Loucy (cell line): ENCODE results near the gene KSR2.

ENCODE experiments used
- H2AFZ ChIP-seq: fragments of 200-600 bp; sonication (generic); 2 replicates; pipeline ENCODE4 v1.6.0; 2016; ENCODE audit warnings: antibody characterized with exemption, mild to moderate bottlenecking, low read length, moderate library complexity
- H3F3A ChIP-seq: fragments of 200-600 bp; 2 replicates; pipeline ENCODE4 v1.6.0; 2016; ENCODE audit warnings: antibody characterized with exemption, low read depth, mild to moderate bottlenecking
- H3K27me3 ChIP-seq: fragments of 200-600 bp; sonication (generic); 2 replicates; pipeline ENCODE4 v1.6.1; 2014; ENCODE audit warnings: low read length, mild to moderate bottlenecking; ENCODE audit not compliant: insufficient read depth, poor library complexity, severe bottlenecking
- H3K36me3 ChIP-seq: fragments of 200-600 bp; sonication (generic); 2 replicates; pipeline ENCODE4 v1.6.1; 2016; ENCODE audit warnings: low read length; ENCODE audit not compliant: insufficient read depth
- H3K4me1 ChIP-seq: fragments of 200-600 bp; sonication (generic); 2 replicates; pipeline ENCODE4 v1.5.1; 2014; ENCODE audit warnings: low read length, mild to moderate bottlenecking; ENCODE audit not compliant: insufficient read depth, poor library complexity, severe bottlenecking
- H3K4me2 ChIP-seq: fragments of 200-600 bp; sonication (generic); 2 replicates; pipeline ENCODE4 v1.6.0; 2014; ENCODE audit warnings: antibody characterized with exemption, low read length, low read depth, mild to moderate bottlenecking; ENCODE audit not compliant: poor library complexity, severe bottlenecking
- H3K4me3 ChIP-seq: fragments of 200-600 bp; sonication (generic); 2 replicates; pipeline ENCODE4 v1.5.1; 2014; ENCODE audit warnings: low read length, mild to moderate bottlenecking, mixed read lengths; ENCODE audit not compliant: poor library complexity, severe bottlenecking
- H3K79me2 ChIP-seq: fragments of 200-600 bp; sonication (generic); 2 replicates; pipeline ENCODE4 v1.6.1; 2014; ENCODE audit warnings: low read length; ENCODE audit not compliant: insufficient read depth
- H3K9ac ChIP-seq: fragments of 200-600 bp; sonication (generic); 2 replicates; pipeline ENCODE4 v1.6.0; 2014; ENCODE audit warnings: mild to moderate bottlenecking, low read depth, low read length, moderate library complexity; ENCODE audit not compliant: poor library complexity, severe bottlenecking
- H3K9me2 ChIP-seq: fragments of 200-600 bp; sonication (generic); replicated peaks from 2 replicates; pipeline ENCODE4 v1.6.1; 2016; ENCODE audit warnings: low read depth, low read length, mixed read lengths
- H3K9me3 ChIP-seq: fragments of 200-600 bp; sonication (generic); 2 replicates; pipeline ENCODE4 v1.6.1; 2014; ENCODE audit warnings: mild to moderate bottlenecking, antibody characterized with exemption, low read length, low read depth; ENCODE audit not compliant: insufficient read depth
- H4K20me1 ChIP-seq: fragments of 200-600 bp; sonication (generic); 2 replicates; pipeline ENCODE4 v1.6.0; 2014; ENCODE audit warnings: antibody characterized with exemption, low read length, mild to moderate bottlenecking; ENCODE audit not compliant: insufficient read depth, poor library complexity, severe bottlenecking
- CTCF ChIP-seq: fragments of 200-600 bp; sonication (generic); conservative IDR thresholded peaks from 2 replicates; pipeline ENCODE4 v1.5.1; 2014; ENCODE audit warnings: mild to moderate bottlenecking, antibody characterized with exemption, low read length
- EZH2phosphoT487 ChIP-seq: fragments of 200-600 bp; IDR thresholded peaks from 2 replicates; pipeline ENCODE4 v1.6.1; 2018; ENCODE audit warnings: antibody characterized with exemption, mild to moderate bottlenecking, moderate library complexity, borderline replicate concordance

KSR2 gene

GRCh38 chr12:117452112-117452511 is 516.7 kb downstream of the KSR2 start:
- no peaks in the 10 kb centered on the region for H3F3A ChIP-seq
- H3K4me3 ChIP-seq: no peak overlapping the region
- no peak overlapping the region for H2AFZ ChIP-seq
- H3K9me3 ChIP-seq: no peaks in the 10 kb centered on the region
- no peaks in the 10 kb centered on the region for H3K9me2 ChIP-seq
- no peak for TF ChIP-seq EZH2phosphoT487
- no peak for TF ChIP-seq CTCF
- H3K27me3 ChIP-seq: no peaks in the 10 kb centered on the region
- no peaks in the 10 kb centered on the region for H3K79me2 ChIP-seq
- no peaks in the 10 kb centered on the region for H3K4me1 ChIP-seq
- no peaks in the 10 kb centered on the region for H4K20me1 ChIP-seq
- no peaks in the 10 kb centered on the region for H3K36me3 ChIP-seq
- H3K4me2 ChIP-seq: no peak overlapping the region
- no peak overlapping the region for H3K9ac ChIP-seq

- Histone ChIP-seq H3K36me3 (no peaks in the 10 kb centered on the region), H3K79me2 (no peaks in the 10 kb centered on the region), H3K4me2 (no peak overlapping the region), H4K20me1 (no peaks in the 10 kb centered on the region), H3K27me3 (no peaks in the 10 kb centered on the region), H2AFZ (no peak overlapping the region), H3K9ac (no peak overlapping the region), H3K9me2 (no peaks in the 10 kb centered on the region), H3K4me1 (no peaks in the 10 kb centered on the region), H3K4me3 (no peak overlapping the region), H3K9me3 (no peaks in the 10 kb centered on the region), H3F3A (no peaks in the 10 kb centered on the region)
- TF ChIP-seq EZH2phosphoT487 (no peak), CTCF (no peak)
Observed at GRCh38 chr12:117450209-117450608, 518.6 kb downstream of the KSR2 start.

- no peak overlapping the region for H3K4me3 ChIP-seq
- no peaks in the 10 kb centered on the region for H4K20me1 ChIP-seq
- no peaks in the 10 kb centered on the region for H3K9me2 ChIP-seq
- no peak overlapping the region for H3K9ac ChIP-seq
- H3K4me2 ChIP-seq: no peak overlapping the region
- H3F3A ChIP-seq: no peaks in the 10 kb centered on the region
- TF ChIP-seq CTCF (no peak), EZH2phosphoT487 (no peak)
- no peaks in the 10 kb centered on the region for H3K27me3 ChIP-seq
- H3K4me1 ChIP-seq: no peaks in the 10 kb centered on the region
- H3K79me2 ChIP-seq: no peaks in the 10 kb centered on the region
- no peaks in the 10 kb centered on the region for H3K36me3 ChIP-seq
- H3K9me3 ChIP-seq: no peaks in the 10 kb centered on the region
- H2AFZ ChIP-seq: no peak overlapping the region
Observed at GRCh38 chr12:117447665-117448366, 521.0 kb downstream of the KSR2 start.
